ENCODE results near the gene CAMTA1. TPM values are rescaled to one million over a fixed set of nuclear protein-coding genes. Genes with fewer than 3 reads are reported as not detected.

CAMTA1 gene
- total RNA-seq, 2 experiments from 2014 or later, result 43.9 to 73.3 TPM

- Histone ChIP-seq H3K4me3 (ENCODE audit: low read depth, low read length, poor library complexity, severe bottlenecking) (no peak overlapping the region), H3K9me3 (ENCODE audit: low read length) (no peaks in the 10 kb centered on the region), H4K20me1 (ENCODE audit: insufficient read depth, low read length) (no peaks in the 10 kb centered on the region), H3K27ac (ENCODE audit: low read depth, low read length, poor library complexity, severe bottlenecking) (no peak overlapping the region), H3K9me2 (ENCODE audit: insufficient read depth, low read length) (no peaks in the 10 kb centered on the region), H3K4me1 (ENCODE audit: insufficient read depth, low read length, poor library complexity, severe bottlenecking) (no peaks in the 10 kb centered on the region), H3K4me2 (ENCODE audit: low read length) (no peak overlapping the region), H2AFZ (ENCODE audit: low read length) (no peak overlapping the region), H3K36me3 (ENCODE audit: insufficient read depth, low read length) (no peaks in the 10 kb centered on the region), H3K79me2 (ENCODE audit: insufficient read depth, low read depth, low read length) (no peaks in the 10 kb centered on the region)
- ChIA-PET CTCF (ENCODE audit: unreplicated experiment) (no interaction called here), POLR2A (no interaction called here)
- no peak for DNase-seq (ENCODE audit: low spot score)
- TF ChIP-seq EZH2phosphoT487 (IDR thresholded peaks at IDR 0.05; ENCODE audit: borderline replicate concordance, low read depth, low read length) (no peak), CTCF (conservative IDR thresholded peaks at IDR 0.05; ENCODE audit: low read length) (no peak)
- BruUV-seq (replicated peaks), result no TSS peak
- intact Hi-C loops (cut with micrococcal nuclease; ENCODE audit: unreplicated experiment), result no loop called here
These were observed 447.4 kb downstream of the CAMTA1 start for GRCh38 chr1:7232441-7233236.

- Histone ChIP-seq H3K4me1 (ENCODE audit: insufficient read depth, low read length, poor library complexity, severe bottlenecking) (no peaks in the 10 kb centered on the region), H3K9me3 (ENCODE audit: low read length) (no peaks in the 10 kb centered on the region), H3K9me2 (ENCODE audit: insufficient read depth, low read length) (no peaks in the 10 kb centered on the region), H3K4me3 (ENCODE audit: low read depth, low read length, poor library complexity, severe bottlenecking) (no peak overlapping the region), H4K20me1 (ENCODE audit: insufficient read depth, low read length) (no peaks in the 10 kb centered on the region), H3K36me3 (ENCODE audit: insufficient read depth, low read length) (no peaks in the 10 kb centered on the region), H3K4me2 (ENCODE audit: low read length) (no peak overlapping the region), H3K79me2 (ENCODE audit: insufficient read depth, low read depth, low read length) (no peaks in the 10 kb centered on the region), H2AFZ (ENCODE audit: low read length) (no peak overlapping the region), H3K27ac (ENCODE audit: low read depth, low read length, poor library complexity, severe bottlenecking) (no peak overlapping the region)
- DNase-seq (ENCODE audit: low spot score), result no peak
- intact Hi-C loops (cut with micrococcal nuclease; ENCODE audit: unreplicated experiment), result no loop called here
- BruUV-seq (replicated peaks), result no TSS peak
- TF ChIP-seq EZH2phosphoT487 (IDR thresholded peaks at IDR 0.05; ENCODE audit: borderline replicate concordance, low read depth, low read length), result no peak
- TF ChIP-seq CTCF (conservative IDR thresholded peaks at IDR 0.05; ENCODE audit: low read length), result no peak
- ChIA-PET CTCF (ENCODE audit: unreplicated experiment) (no interaction called here), POLR2A (no interaction called here)
These were observed 447.9 kb downstream of the CAMTA1 start for GRCh38 chr1:7233237-7233540.

- Histone ChIP-seq H4K20me1 (ENCODE audit: insufficient read depth, low read length) (no peaks in the 10 kb centered on the region), H2AFZ (ENCODE audit: low read length) (no peak overlapping the region), H3K4me3 (ENCODE audit: low read depth, low read length, poor library complexity, severe bottlenecking) (no peak overlapping the region), H3K36me3 (ENCODE audit: insufficient read depth, low read length) (no peaks in the 10 kb centered on the region), H3K9me2 (ENCODE audit: insufficient read depth, low read length) (no peaks in the 10 kb centered on the region), H3K27ac (ENCODE audit: low read depth, low read length, poor library complexity, severe bottlenecking) (no peak overlapping the region), H3K9me3 (ENCODE audit: low read length) (no peaks in the 10 kb centered on the region), H3K4me2 (ENCODE audit: low read length) (no peak overlapping the region), H3K79me2 (ENCODE audit: insufficient read depth, low read depth, low read length) (no peaks in the 10 kb centered on the region), H3K4me1 (ENCODE audit: insufficient read depth, low read length, poor library complexity, severe bottlenecking) (no peaks in the 10 kb centered on the region)
- BruUV-seq (replicated peaks), result no TSS peak
- intact Hi-C loops (cut with micrococcal nuclease; ENCODE audit: unreplicated experiment), result no loop called here
- no peak for DNase-seq (ENCODE audit: low spot score)
- ChIA-PET CTCF (ENCODE audit: unreplicated experiment) (no interaction called here), POLR2A (no interaction called here)
- TF ChIP-seq EZH2phosphoT487 (IDR thresholded peaks at IDR 0.05; ENCODE audit: borderline replicate concordance, low read depth, low read length), result no peak
- TF ChIP-seq CTCF (conservative IDR thresholded peaks at IDR 0.05; ENCODE audit: low read length), result no peak
These were observed 448.6 kb downstream of the CAMTA1 start for GRCh38 chr1:7233646-7234470.
